ENCODE data around the gene UQCC2. TPM values are rescaled to one million over a fixed set of nuclear protein-coding genes. Genes with fewer than 3 reads are reported as not detected.

Gene UQCC2
- total and polyA plus RNA-seq, 2 experiments from 2014 or later = 31.7 to 138 TPM

DNA sequence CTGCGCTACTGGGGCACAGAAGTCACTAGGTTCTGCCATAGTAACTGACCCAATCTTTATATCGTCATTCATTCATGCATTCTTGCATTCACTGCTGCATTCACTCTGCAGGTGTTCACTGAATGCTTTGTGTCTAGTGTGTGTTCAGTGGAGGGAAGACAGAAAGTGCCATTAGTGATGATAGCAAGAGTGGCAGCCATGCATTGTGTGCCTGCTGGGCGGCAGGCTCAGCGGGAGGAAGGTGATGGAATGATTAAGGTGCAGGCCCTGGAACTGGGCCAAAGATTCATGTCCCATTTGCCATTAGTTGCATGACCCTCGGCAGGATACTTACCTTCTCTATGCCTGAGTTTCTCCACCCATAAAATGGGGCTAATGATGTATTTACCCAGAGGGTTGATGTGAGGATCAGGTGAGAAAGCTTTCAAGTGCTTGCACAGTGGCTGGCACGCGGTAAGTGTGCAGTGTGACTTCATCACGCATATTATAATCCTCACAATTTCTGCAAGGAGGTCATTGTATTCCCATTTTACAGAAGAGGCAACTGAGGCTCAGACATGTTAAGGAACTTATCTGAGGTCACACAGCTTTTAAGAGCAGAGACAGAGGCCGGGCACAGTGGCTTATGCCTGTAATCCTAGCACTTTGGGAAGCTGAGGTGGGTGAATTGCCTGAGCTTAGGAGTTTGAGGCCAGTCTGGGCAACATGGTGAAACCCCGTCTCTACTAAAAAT lies 50.2 kb downstream of the UQCC2 start:
- H2AFZ ChIP-seq = no peak overlapping the region
- H3K36me3 ChIP-seq (ENCODE audit: low read depth) = no peaks in the 10 kb centered on the region
- no peak for TF ChIP-seq EZH2phosphoT487 (IDR thresholded peaks at IDR 0.05; ENCODE audit: insufficient read depth, low read depth)
- no peak for TF ChIP-seq EZH2 (IDR thresholded peaks at IDR 0.05; ENCODE audit: insufficient read depth, poor library complexity, severe bottlenecking)
- H3K27ac ChIP-seq = no peak overlapping the region
- H3K9me2 ChIP-seq (ENCODE audit: insufficient read depth) = no peaks in the 10 kb centered on the region
- in situ Hi-C loops (cut with MboI) = no loop called here
- no peaks in the 10 kb centered on the region for H4K20me1 ChIP-seq (ENCODE audit: insufficient read depth)
- DNase-seq = no peak
- no peak overlapping the region for H3K4me3 ChIP-seq
- no peak overlapping the region for H3K9ac ChIP-seq
- H3K27me3 ChIP-seq (replicated peaks; ENCODE audit: insufficient read depth) = no peaks in the 10 kb centered on the region
- H3K9me3 ChIP-seq (ENCODE audit: low read depth) = no peaks in the 10 kb centered on the region
- H3K4me2 ChIP-seq (ENCODE audit: unreplicated experiment) = no peak overlapping the region
- no peaks in the 10 kb centered on the region for H3K79me2 ChIP-seq (ENCODE audit: insufficient read depth)
- WGBS, 2 experiments (ENCODE audit: low coverage in 1 of 2, low lambda C conversion rate in 2 of 2, missing lambda C conversion rate in 2 of 2) = 90% methylated on average over 10 of the region's 10 CpGs
- no peaks in the 10 kb centered on the region for H3F3A ChIP-seq (ENCODE audit: insufficient read depth)
- H3K4me1 ChIP-seq (ENCODE audit: insufficient read depth) = no peaks in the 10 kb centered on the region

DNA sequence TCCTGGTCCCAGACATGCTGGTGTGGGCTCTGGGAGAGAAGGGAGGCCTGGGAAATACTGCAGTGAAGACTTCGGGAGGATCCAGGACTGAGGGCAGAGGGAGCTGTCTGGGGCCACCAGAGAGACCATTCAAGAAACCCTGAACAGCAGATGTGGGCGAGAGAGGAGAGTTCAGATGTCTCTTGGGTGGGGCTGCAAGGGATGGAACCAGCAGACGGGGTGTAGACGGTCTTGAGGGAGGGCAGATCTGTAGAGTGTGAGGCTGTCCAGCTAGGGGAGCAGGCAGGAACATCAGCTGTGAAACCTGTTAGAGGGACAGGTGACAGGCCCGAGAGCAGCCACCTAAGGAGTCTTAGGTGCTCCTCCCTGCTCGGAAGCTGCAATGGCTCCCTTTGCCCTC lies 51.5 kb downstream of the UQCC2 start:
- TF ChIP-seq EZH2phosphoT487 (IDR thresholded peaks at IDR 0.05; ENCODE audit: insufficient read depth, low read depth) (no peak), EZH2 (IDR thresholded peaks at IDR 0.05; ENCODE audit: insufficient read depth, poor library complexity, severe bottlenecking) (no peak)
- Histone ChIP-seq H2AFZ (no peak overlapping the region), H3K4me1 (ENCODE audit: insufficient read depth) (no peaks in the 10 kb centered on the region), H3K4me2 (ENCODE audit: unreplicated experiment) (no peak overlapping the region), H3K27ac (no peak overlapping the region), H3K9me2 (ENCODE audit: insufficient read depth) (no peaks in the 10 kb centered on the region), H3K36me3 (ENCODE audit: low read depth) (no peaks in the 10 kb centered on the region), H3K27me3 (replicated peaks; ENCODE audit: insufficient read depth) (no peaks in the 10 kb centered on the region), H3K79me2 (ENCODE audit: insufficient read depth) (no peaks in the 10 kb centered on the region), H3K9me3 (ENCODE audit: low read depth) (no peaks in the 10 kb centered on the region), H3F3A (ENCODE audit: insufficient read depth) (no peaks in the 10 kb centered on the region; the same call in 1 of the 2 replicates), H3K4me3 (no peak overlapping the region), H4K20me1 (ENCODE audit: insufficient read depth) (no peaks in the 10 kb centered on the region), H3K9ac (no peak overlapping the region)
- DNase-seq = no peak
- whole genome bisulfite sequencing, 2 experiments (ENCODE audit: low coverage in 1 of 2, low lambda C conversion rate in 2 of 2, missing lambda C conversion rate in 2 of 2) = 85 to 86% methylated on average over 5 to 6 of the region's 6 CpGs
- in situ Hi-C loops (cut with MboI) = no loop called here

- H3K9me2 ChIP-seq (ENCODE audit: insufficient read depth) = no peaks in the 10 kb centered on the region
- no peak overlapping the region for H3K27ac ChIP-seq
- H2AFZ ChIP-seq = no peak overlapping the region
- no peak overlapping the region for H3K4me3 ChIP-seq
- no peak overlapping the region for H3K4me2 ChIP-seq (ENCODE audit: unreplicated experiment)
- no peaks in the 10 kb centered on the region for H3K4me1 ChIP-seq (ENCODE audit: insufficient read depth)
- no peaks in the 10 kb centered on the region for H4K20me1 ChIP-seq (ENCODE audit: insufficient read depth)
- no peak for DNase-seq
- no peaks in the 10 kb centered on the region for H3K36me3 ChIP-seq (ENCODE audit: low read depth)
- no peak for TF ChIP-seq EZH2 (IDR thresholded peaks at IDR 0.05; ENCODE audit: insufficient read depth, poor library complexity, severe bottlenecking)
- no peak for TF ChIP-seq EZH2phosphoT487 (IDR thresholded peaks at IDR 0.05; ENCODE audit: insufficient read depth, low read depth)
- no peaks in the 10 kb centered on the region for H3K79me2 ChIP-seq (ENCODE audit: insufficient read depth)
- H3K9ac ChIP-seq = no peak overlapping the region
- no peaks in the 10 kb centered on the region for H3K9me3 ChIP-seq (ENCODE audit: low read depth)
- WGBS, 2 experiments (ENCODE audit: low coverage in 1 of 2, low lambda C conversion rate in 2 of 2, missing lambda C conversion rate in 2 of 2) = 84 to 91% methylated on average over 14 to 16 of the region's 16 CpGs
- H3K27me3 ChIP-seq (replicated peaks; ENCODE audit: insufficient read depth) = no peaks in the 10 kb centered on the region
- in situ Hi-C loops (cut with MboI) = no loop called here
- no peaks in the 10 kb centered on the region; the same call in 1 of the 2 replicates for H3F3A ChIP-seq (ENCODE audit: insufficient read depth)
These were observed 52.4 kb downstream of the UQCC2 start for GRCh38 chr6:33658982-33659689.

GRCh38 chr6:33656844-33657243 lies 54.7 kb downstream of the UQCC2 start:
- in situ Hi-C loops (cut with MboI) = no loop called here
- no peak for DNase-seq
- H3K4me2 ChIP-seq (ENCODE audit: unreplicated experiment) = no peak overlapping the region
- no peaks in the 10 kb centered on the region for H3K9me2 ChIP-seq (ENCODE audit: insufficient read depth)
- no peaks in the 10 kb centered on the region for H3K27me3 ChIP-seq (replicated peaks; ENCODE audit: insufficient read depth)
- no peak for TF ChIP-seq EZH2 (IDR thresholded peaks at IDR 0.05; ENCODE audit: insufficient read depth, poor library complexity, severe bottlenecking)
- no peak for TF ChIP-seq EZH2phosphoT487 (IDR thresholded peaks at IDR 0.05; ENCODE audit: insufficient read depth, low read depth)
- no peaks in the 10 kb centered on the region; the same call in 1 of the 2 replicates for H3F3A ChIP-seq (ENCODE audit: insufficient read depth)
- H3K79me2 ChIP-seq (ENCODE audit: insufficient read depth) = no peaks in the 10 kb centered on the region
- H3K4me1 ChIP-seq (ENCODE audit: insufficient read depth) = no peaks in the 10 kb centered on the region
- no peak overlapping the region for H3K27ac ChIP-seq
- H2AFZ ChIP-seq = no peak overlapping the region
- no peak overlapping the region for H3K4me3 ChIP-seq
- H3K36me3 ChIP-seq (ENCODE audit: low read depth) = no peaks in the 10 kb centered on the region
- H4K20me1 ChIP-seq (ENCODE audit: insufficient read depth) = no peaks in the 10 kb centered on the region
- H3K9me3 ChIP-seq (ENCODE audit: low read depth) = no peaks in the 10 kb centered on the region
- no peak overlapping the region for H3K9ac ChIP-seq
- 93% methylated on average over 5 of the region's 5 CpGs for WGBS, 2 experiments (ENCODE audit: low coverage in 1 of 2, low lambda C conversion rate in 2 of 2, missing lambda C conversion rate in 2 of 2)

Data from GM23248 (cell line).